HG02763 (cell line): ENCODE measurements around the gene NPAS2.

Experiments used
- ATAC-seq: cut with Tn5 transposase; IDR thresholded peaks from one replicate; pipeline ENCODE4 v1.9.1; 2021; ENCODE audit warnings: mild to moderate bottlenecking, moderate library complexity; ENCODE audit not compliant: unreplicated experiment

Gene NPAS2

DNA sequence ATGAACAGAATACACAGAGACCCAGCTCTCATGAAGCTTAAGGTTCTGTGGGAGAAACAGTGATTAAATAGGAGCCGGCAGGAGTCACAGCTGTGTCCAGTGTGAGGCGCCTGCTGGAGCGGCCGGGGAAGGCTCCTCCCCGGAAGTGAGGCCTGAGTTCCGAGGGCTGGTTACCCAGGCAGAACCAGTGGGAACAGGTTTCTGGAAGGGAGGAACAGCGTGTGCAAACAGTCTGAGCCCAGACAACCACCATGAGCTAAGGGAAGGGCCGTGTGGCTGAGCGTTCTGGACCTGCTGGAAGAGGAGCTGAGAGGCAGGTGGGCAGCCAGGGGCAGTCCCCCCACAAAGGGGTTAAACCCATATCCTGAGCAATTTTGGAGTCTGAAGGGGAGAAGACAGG is 26.0 kb upstream of the NPAS2 start:
- no peak for ATAC-seq

DNA sequence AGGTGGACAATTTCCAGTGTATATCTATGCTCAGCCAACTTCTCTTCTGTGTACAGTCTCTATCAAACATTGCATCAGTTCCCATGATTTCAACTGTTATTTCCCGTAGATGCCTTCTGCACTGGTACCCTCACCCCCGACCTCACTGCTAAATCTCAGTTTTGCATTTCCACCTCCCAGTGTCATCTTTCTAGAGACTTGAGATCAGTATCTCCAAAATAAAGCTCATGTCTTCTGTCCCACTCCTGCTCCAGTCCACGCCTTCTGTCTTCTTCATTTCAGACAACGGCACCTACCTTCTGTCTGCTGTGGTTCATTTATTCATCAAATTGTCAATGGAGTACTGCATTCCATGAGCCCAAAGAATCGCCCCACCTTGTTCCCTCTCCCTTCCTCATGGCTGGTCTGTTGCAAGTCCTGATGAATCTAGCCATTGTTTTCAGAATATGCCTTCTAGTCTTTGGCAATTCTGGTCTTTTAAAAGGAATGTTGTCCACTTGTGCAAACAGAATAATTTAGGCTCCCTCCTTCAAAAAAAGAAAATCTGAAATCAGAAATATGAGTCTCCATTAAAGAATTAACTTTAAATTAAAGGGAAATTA is 23.3 kb upstream of the NPAS2 start:
- no peak for ATAC-seq

DNA sequence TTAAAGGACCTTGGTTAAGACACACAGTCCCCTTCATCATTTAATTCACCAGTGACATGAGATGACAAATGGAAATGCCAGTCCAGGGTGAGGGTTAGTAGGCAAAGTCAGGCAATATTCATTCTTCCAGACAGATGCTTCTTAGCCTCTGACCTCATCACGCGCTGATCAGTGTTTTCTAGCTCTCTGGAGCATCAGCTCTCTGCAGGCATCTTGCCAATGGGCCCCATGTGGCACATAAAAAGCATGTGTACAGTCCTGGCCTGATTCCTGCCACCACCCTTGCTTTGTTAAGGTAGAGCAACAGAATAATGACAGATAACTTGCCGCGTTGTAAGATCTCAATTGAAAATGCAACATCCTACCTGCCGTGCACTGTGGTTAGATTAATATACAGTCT is 20.3 kb upstream of the NPAS2 start:
- ATAC-seq: no peak

- ATAC-seq: no peak
These were observed 19.0 kb upstream of the NPAS2 start for GRCh38 chr2:100800915-100801314.

- ATAC-seq: no peak
These were observed 18.5 kb upstream of the NPAS2 start for GRCh38 chr2:100801402-100801801.

- no peak for ATAC-seq
These were observed 17.9 kb upstream of the NPAS2 start for GRCh38 chr2:100802066-100802465.

DNA sequence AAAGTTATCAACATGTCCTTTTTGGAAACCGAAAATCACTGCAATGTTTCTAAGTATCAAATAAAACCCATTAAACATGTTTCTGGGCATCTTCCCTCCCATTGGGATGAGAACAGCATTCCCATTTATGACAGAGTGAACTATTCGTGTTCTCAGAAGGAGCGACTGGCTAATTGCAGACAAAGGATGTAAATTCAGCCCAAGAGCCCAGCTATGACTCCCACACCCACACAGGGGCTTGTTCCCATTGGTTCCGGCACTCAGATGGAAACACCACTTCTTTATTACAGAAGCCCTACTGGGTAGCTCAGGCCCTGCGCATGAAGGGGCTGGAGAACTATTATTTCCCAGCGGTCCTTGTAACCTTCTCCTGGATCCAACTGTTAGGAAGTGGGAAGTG is 16.6 kb upstream of the NPAS2 start:
- no peak for ATAC-seq

DNA sequence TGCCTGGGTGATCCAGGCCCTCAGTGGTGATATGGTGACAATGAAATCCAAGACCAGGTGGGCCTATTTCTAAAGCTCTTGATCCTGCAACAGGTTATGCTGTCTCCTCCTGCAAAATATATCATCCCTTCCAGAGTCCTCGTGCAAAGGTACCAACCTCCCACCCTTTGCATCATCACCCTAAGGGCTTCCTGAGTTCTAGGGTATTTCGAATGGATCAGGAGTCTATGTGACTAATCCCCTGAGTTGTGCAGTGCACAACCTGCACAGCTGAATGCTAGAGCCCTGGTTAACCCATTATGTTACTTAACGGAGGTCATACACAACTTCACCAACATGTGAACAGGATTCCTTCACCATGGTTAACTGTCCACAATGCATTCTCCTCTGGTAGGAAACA is 13.4 kb upstream of the NPAS2 start:
- ATAC-seq: no peak

- ATAC-seq: no peak
These were observed 12.2 kb upstream of the NPAS2 start for GRCh38 chr2:100807707-100808106.

DNA sequence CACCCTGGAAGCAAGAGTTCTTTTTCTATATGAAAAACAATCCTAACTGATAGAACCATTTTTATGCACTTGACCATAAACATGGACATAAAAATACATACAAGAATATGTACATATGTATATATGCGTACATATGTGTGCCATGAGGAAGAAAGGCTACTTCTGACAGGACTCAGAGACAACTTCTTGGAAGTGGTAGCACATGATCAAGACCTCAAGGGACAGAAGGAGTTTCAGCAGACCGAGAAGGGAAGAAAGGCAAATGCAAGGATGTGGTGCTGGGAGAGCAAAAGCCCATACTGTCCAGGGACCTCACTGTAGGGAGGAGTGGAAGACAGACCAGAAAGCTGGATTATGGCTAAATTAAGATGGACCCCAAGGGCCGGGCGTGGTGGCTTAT is 11.4 kb upstream of the NPAS2 start:
- ATAC-seq: no peak

DNA sequence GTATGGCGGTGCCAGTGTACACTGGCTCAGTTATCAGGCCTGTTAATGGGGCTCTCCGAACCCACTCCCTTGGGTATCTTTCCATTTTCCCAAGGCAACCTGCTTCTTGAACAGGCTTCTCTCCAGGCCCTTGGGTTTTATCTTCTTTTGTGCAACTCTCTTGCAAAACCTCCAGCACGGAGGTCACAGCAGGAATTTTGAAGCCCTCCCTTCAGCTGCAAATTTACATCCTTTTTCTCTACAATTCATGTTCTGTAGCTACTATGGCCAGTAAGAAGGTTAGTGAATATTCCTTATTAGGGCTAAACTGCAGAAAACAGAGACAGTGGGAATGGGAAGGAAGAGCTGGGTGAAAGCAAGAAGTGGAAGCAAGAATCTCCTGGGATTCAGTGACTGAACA is 10.4 kb upstream of the NPAS2 start:
- ATAC-seq: no peak

DNA sequence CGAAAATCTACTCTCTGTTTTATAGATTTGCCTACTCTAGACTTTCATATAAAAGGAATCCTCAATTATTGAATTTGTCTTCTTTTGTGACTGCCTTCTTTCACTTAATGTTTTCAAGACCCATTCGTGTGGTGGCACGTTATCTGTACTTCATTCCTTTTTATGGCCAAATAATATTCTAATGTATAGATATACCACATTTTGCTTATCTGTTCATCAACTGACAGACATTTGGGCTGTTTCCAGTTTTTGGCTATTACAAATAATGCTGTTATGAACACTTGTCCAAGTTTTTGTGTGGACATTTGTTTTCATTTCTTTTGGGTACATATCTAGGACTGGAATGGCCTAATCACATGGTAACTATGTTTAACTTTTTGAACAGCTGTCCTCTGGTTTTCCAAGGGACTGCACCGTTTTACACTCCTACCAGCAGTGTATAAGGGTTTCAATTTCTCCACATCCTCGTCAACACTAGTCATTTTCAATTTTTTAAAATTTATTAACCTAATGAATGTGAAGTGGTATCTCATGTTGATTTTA is 9.3 kb upstream of the NPAS2 start:
- ATAC-seq: no peak

GRCh38 chr2:100812116-100812515 is 7.8 kb upstream of the NPAS2 start:
- ATAC-seq: no peak

GRCh38 chr2:100812573-100812972 is 7.4 kb upstream of the NPAS2 start:
- ATAC-seq: no peak

GRCh38 chr2:100813527-100813926 is 6.4 kb upstream of the NPAS2 start:
- no peak for ATAC-seq

DNA sequence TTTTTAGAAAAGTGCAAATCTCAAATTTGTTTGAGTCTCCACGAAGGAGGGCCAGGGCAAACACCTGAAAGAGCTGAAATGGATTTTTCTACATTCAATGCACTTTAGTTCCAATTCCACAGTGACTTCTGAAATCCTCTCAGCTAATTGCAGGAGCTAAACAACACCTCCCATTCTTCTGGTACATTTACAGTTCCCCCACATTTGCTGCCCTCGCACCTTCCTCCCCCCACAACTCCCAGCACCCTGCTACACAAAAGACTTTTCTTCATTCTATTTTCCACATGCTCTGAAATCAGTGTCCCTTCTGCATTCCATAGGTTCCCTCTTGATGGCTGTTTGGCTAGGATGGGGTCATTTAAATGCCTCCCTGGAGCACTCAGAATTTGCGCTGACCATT is 5.9 kb upstream of the NPAS2 start:
- ATAC-seq: no peak

DNA sequence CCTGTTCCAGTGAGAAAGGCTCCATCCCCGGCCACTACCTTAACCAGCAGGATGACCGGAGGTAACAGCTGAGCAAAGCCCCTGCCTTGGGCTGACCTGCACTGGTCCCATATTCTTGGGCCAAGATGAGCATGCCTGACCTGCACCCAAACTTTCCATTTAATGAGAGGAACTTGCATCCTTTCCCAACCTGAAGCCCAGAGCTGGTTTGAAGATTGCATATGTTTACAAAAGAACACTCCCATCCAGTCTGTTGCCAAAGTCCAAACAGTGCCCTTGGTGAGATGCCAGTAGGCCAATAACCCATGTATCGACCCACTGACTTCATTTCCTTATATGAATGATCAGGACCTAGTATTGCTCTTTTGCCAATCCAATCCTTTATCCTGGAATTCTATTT is 5.5 kb upstream of the NPAS2 start:
- no peak for ATAC-seq

DNA sequence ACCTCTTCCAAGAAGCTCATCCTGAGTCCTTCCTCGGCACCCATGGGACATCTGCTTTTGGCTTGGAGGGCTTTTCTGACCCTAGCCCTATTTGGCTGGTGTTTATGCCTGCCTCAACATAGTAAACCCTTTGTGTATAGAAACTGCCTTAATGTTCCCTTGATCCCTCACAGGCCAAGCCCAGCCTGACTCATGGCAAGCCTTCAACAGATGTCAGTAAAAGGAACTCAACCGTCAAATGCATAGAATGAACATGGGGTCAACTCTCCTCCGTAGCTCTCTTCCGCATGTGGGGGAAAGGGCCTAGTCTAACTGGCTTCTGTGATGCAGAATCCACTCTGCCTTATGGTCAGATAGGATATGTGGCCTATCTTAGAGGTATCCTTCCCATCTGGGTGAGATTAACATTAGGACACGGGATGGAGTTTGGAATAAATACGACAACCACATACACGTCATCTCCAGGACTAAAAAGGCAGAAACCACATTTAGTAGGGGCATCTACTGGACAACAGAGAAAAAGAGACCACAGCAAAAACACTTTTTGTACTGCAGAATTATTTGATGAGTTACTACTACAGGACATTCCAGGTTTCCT is 2.5 kb upstream of the NPAS2 start:
- no peak for ATAC-seq

- ATAC-seq: no peak
These were observed 1.8 kb upstream of the NPAS2 start for GRCh38 chr2:100818003-100818605.

DNA sequence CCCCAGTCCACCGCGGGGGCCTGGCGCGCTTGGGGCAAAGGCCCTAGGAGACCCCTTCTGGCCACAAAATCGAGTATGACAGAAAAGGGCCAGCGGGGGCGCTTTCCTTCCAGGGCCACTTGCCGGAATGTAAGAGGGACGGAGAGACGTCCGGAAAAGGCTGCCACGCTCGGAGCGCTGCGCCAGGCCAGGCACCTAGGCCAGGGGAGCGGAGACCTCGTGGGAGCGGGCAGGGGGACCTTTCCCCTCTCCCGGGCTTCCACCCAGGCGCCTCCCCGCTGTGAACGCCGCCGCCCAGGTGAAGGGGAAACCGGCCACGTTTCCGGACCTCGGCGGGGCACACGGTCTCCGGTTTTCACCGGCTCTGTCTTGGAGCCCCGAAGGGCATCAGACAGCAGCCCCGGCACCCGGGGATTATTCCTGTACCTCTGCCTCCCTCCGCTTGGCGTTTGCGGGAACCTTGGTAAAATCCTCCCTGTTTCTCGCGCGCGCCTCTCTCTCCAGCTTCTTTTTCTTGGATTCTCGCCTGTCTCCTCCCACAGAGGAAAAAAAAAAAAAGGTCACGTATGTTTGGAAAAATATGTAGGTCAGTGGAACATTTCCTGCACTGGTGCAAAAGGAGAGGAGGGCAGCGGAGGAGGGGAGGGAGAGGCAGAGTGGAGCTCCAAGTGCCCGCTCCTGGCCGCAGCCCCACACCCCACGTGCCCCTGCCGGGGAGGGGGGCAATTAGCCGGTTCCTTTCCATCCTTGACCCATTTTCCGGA is 1.2 kb upstream of the NPAS2 start:
- no peak for ATAC-seq

DNA sequence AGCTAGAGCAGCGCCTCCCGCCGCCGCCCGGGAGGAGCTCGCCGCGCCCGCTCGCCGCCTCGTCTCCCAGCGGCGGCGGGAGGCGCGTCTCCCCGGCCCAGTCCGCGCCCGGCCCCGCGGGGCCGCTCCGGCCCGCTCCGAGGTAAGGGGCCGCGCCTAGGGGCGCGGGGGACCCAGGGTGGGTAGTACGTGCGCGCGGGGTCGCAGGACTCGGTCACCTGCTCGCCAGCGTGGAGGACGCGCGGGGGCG is 259 bp downstream of the NPAS2 start:
- ATAC-seq: no peak
